Stimulated activated naive CD4-positive, alpha-beta T cell treated with Interleukin-2 at 50 U/mL for 16 hours (primary cell): ENCODE results near the gene ALDH3A1.

Source experiments
- DNase-seq: peaks from one replicate; lab custom pipeline; 2025; lab: John Stamatoyannopoulos, UW

Gene ALDH3A1

GRCh38 chr17:19741832-19742457 is 6.2 kb downstream of the ALDH3A1 start:
- no peak for DNase-seq

GRCh38 chr17:19740933-19741332 is 7.2 kb downstream of the ALDH3A1 start:
- no peak for DNase-seq

- DNase-seq, result no peak
These were observed 8.6 kb downstream of the ALDH3A1 start for GRCh38 chr17:19739241-19740201.

DNA sequence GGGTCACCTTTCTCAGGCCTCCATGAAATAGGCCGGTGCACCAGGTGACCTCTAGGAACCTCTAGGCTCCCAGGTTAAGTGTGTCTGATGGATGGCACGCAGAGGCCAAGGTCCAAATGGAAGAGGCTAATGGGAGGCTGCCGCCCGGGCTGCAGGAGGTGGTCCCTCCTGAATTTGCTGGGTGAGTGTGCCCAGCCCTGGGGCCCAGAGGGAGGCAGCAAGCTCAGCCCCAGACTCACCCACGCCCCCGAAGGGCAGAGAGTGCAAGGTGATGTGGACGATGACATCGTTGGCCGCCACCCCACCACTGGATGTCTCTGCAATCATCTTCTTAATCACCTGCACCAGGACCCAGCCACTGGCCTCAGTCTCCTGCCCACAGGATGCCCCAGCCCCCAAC is 9.3 kb downstream of the ALDH3A1 start:
- no peak for DNase-seq

DNA sequence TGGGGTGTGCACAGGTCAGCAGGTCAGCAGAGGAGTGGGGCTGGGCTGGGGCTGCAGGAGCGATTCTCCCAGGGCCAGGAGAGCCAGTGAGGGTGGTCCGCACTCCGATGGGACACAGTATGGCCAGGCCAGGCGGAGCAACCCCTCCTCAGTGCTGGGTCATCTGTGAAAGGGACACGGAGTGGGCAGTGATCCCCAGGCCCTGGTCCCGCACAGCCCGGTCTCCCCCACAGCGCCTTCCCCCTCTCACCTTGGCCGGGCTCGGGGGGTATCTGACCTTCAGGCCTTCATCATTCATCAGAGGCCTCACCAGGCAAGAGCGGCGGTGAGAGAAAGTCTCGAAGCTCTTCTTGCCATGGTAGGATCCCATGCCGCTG is 10.0 kb downstream of the ALDH3A1 start:
- DNase-seq, result no peak

DNA sequence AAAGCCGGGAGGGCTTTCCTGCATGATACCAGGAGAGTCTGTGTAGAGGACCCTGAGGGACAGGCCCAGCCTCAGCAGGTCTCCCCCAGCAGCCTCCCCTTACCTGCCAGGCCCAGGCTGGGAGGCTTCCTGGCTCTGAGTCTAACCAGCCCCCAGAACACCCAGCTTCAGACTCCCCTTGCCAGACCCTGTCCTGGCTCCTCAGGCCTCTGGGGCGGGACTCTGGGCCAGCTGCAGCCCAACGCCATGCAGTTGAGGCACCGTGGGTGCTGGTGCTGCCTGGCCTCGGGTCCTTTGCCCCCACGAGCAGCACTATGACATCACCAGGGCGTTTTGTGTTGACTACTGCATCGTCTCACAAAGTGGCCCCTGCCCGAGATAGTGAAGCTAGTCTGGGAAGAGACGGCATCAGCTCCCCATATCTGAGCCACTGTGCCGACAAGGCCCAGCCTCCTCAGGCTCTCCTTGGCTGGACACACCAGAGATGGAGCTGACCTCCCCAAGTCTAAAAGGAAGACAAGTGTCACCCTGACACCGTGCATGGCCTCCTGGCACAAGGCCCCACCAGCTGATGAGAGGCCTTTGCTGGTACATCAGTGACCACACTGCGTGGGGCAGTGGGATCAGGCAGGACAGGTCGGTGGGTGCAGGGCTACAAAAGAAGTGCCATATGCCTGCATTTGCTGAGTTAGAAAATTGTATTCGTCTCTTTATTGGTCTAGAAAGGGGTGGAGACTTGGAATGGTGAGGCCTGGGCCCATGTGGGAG is 10.6 kb downstream of the ALDH3A1 start:
- no peak for DNase-seq

DNA sequence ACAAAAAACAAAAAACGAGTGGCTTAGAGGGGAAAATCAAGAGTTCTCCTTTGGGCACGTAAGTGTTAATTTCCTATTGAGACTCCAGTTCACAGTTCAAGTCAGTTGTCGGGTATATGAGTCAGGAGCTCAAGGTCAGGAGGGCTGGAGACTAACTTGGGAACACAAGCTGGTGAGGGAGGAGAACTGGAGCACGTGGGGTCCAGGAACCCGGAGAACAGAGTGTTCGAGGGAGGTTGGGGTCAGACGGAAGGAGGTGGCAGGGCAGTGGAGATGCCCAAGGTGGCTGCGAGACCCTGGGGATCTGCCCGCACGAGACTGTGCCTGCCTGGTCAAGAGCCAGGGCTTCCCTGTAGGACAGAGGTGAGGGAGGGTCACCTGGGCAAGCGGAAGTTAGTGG is 12.0 kb downstream of the ALDH3A1 start:
- no peak for DNase-seq

GRCh38 chr17:19733953-19734526 is 14.1 kb downstream of the ALDH3A1 start:
- no peak for DNase-seq

DNA sequence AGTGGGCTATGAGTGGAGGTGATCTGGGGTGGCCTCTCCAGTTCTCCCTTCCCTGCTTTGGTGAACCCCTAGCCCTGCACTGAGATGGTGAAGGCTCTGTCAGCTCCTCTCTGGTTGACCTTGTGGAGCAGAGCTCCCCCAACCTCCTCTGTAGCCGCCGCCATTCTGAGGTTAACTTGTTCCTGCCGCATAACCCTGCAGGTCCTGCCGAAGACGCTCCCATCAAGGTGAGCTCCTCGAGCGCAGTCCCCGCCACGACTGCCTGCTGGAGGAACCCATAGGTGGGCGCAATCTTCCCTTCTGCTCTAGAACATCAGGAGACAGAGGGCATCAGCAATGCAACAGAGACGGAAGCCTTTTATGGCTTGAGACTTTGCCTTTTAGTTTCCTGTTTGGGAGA is 16.5 kb downstream of the ALDH3A1 start:
- no peak for DNase-seq

DNA sequence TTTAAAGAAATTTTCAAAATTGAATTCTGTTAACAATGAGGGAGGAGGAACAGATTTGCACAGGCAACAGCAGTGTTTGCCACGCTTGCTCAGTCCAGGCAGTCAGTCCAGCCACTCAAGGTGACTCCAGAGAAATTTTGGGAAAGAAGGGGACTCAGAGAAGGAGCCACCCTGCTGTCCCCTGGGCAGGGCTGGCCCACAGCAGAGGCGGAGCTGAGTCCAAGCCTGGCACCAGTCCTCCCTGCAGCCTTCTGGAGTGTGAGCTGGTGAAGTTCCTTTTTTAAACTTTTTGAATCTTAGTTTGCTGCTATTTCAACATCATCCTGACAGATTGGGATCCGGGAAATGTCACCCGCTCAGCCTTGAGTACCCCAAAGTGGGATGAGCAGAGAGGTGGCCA is 17.3 kb downstream of the ALDH3A1 start:
- no peak for DNase-seq

DNA sequence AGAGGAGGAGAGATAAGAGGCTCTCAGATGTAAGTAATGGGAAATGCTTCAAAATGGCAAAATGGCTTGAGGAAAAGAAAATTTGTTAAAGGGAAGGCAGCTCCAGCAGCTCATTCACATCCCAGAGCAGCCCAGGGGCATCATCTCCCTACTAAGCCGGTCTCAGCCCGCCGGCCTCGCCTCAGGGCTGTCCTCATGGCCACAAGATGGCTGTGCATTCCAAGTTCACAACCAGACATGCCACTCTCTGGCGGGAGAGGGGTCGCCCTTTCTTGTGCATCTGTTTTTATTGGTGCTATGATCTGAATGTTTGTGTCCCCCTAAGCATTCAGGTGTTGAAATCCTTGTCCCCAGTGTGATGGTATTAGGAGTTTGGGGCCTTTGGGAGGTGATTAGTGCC is 18.2 kb downstream of the ALDH3A1 start:
- no peak for DNase-seq

DNA sequence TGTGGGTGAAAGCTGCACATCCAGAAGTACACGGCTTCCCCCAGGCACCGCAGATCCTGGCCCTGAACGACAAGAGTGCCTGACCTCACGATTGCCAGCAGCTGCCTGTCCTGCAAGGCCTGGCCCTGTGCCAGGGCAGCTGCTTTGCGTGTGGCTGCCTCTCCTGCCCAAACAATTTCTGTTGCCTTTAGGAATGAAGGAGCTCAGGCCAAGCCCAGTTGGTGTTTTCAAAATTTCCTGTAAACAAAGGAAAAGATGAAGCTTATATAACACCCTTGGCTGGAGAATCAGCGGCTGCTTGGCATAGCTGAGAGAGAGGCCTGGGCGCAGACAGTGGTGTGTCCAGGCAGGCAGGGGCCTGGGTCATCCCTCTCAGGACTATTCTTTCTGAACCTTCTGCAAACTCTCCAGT is 20.0 kb downstream of the ALDH3A1 start:
- DNase-seq, result no peak

DNA sequence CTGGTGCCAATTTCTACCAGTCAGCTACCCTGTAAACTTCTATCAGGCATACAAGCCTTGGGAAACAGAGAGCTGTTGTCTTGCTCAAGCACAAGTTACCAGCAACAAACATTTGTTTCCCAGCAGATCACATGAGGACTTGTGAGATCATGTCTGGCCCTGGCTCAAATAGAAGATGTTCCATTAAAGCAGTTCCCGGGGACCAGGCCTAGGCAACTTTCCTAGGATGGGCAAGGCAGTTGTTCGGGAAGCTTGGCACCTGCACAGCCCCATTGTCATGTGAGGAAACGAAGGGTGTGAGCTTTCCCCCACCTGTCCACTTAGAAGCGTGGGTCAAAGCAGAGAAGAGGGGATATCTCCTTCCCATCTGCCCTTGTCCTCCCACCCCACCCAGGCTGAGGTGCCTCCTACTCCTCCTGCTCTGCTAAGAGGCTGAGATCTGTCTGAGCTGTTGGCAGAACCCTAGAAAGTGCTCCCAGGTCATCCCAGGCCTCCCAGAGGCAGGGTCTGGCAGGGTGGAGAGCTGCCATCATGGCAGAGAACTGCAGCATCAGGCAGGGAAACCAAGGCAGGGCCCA is 20.5 kb downstream of the ALDH3A1 start:
- no peak for DNase-seq

DNA sequence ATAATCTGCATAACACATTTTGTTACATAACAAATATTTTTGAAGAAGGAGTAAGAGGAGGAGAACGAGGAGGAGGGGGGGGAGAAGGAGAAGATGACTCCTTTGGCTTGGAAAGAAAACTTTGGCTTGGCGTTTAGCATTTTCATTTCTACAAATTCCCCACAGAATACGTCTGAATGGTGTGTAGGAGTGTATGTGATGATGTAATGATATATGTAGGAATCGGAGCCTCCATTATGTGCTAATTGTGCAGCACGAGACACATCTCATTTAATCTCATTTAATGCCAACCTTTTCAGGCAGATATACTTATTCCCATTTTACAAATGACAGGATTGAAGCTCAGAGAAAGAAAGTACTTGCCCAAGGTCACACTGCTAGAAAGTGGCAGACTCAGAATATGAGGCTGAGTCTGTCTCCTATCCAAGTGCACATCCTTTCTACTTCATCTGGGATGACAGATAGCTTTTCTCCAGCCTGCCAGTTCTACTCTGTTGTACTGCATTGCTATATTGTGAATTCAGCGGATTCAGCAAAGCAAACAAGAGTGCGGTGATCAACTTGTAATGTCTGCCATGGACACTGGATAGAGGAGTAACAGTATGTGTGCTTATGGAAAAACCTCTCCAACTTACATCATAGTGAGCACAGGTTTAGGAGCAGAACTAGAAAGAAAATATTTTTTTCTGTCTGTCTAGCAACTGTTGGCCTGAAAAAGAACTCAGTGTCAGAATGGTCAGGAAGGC is 21.3 kb downstream of the ALDH3A1 start:
- DNase-seq, result no peak

GRCh38 chr17:19725486-19725885 is 22.6 kb downstream of the ALDH3A1 start:
- no peak for DNase-seq

DNA sequence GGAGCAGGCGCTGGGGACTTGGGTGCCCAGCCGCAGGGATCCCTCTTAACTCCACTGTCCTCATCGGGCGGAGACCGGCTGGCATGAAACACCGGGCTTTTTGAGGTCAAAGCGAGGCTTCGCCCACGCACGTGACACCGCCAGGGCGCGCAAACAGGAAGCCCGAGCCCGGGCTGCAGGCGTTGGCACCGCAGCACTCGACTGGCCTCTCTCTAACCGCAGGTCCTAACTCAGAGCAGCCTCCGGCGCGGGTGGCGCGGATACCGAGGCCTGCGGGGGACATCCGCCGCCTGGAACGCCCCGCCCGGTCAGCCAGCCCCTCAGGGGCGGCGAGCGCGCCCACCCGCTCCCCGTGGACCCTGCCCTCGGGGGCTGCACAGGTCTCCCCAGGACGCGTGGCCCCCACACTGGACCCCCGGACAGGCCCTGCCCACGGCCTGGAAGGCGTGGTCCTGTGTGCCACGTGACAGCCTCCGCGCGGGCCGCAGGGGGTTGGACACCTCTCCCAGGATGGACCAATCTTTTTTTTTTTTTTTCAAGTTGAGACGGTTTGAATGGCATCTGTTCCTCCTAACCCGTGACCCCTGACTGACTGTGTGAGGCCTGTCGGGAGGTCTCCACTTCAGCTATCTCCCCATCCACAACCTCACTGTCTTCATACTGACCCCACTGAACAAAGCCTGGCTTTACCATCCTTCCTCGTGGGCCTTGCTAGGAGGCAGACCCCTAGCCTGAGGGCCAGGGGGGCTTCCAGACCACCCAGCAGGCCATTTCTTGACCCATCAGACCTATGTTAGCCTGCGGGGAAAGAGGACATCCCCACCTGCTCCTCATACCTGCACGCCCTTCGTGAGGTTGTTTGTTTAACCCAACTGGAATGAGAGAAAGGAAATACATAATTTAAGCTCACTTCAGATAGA is 23.3 kb downstream of the ALDH3A1 start:
- peak; percentile 25 for DNase-seq

DNA sequence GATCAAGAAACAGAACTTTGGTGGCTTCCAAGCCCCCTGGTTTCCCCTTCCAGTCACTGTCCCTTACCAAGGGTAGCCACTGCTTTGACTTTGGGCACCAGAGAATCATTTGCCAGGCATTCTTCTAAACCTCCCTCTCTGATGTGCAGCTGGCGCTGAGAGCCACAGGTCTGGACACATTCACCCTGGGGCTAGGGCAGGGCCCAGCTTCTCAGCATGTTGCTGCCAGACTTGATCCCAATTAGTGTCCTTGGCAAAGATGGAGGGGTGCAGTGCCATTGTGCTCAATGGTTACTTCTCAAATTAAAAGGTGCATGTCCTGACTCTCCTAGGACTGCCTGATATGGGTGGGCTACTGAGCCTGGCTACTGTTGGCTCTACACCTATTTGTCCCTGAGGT is 24.1 kb downstream of the ALDH3A1 start:
- no peak for DNase-seq

DNA sequence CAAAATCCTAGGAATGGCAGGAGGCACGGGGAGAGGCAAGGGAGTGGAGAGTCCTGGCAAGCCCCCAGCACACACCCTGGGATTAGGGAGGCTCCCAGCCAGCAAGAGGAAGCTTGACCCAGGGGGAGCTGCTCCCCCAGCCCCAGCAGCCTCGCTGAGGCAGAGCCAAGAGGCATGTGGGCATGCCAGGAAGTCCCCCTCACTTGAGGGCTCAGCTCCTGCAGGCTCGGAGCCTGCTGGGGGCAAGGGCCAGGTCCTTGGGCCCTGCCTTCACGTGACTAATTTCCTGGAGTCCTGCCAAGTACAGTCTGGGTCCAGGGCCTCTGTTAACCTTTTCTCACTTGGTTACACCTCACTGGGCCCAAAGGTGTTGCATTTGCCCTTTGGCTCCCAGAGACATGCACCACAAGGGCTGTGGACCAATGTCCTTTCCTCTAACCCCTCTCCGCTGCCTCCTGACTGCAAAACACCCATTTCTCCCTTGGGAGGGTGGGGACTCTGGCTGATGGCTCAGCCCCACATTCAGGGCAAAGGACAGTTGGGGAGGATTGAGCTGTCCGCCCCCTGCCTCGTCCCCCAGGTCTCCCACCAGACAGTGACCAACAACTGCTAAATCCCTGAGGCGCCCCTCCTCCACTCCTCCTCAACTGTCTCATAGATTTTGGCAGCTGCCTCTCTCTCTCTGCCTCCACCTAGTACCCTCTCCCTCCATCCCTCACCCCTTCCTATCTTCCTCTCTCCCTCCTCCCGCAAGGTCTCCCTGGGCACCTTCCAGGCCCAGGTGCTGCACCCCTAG is 27.3 kb downstream of the ALDH3A1 start:
- no peak for DNase-seq

GRCh38 chr17:19720210-19720475 is 28.0 kb downstream of the ALDH3A1 start:
- DNase-seq, result no peak
